HG02678 (cell line): Measurements from ENCODE around the gene EFNA2.

ENCODE experiments used
- ATAC-seq: cut with Tn5 transposase; IDR thresholded peaks from one replicate; pipeline ENCODE4 v1.9.1; 2021; ENCODE audit warnings: mild to moderate bottlenecking, moderate library complexity; ENCODE audit not compliant: unreplicated experiment

Gene EFNA2

GRCh38 chr19:1271528-1272422, 13.9 kb upstream of the EFNA2 start:
- no peak for ATAC-seq

GRCh38 chr19:1272423-1273262, 13.0 kb upstream of the EFNA2 start:
- ATAC-seq, result no peak

- no peak for ATAC-seq
Observed at GRCh38 chr19:1273263-1274041, 12.2 kb upstream of the EFNA2 start.

GRCh38 chr19:1274081-1274851, 11.4 kb upstream of the EFNA2 start:
- ATAC-seq, result no peak

GRCh38 chr19:1274852-1275259, 10.8 kb upstream of the EFNA2 start:
- ATAC-seq, result no peak

- ATAC-seq, result peak; percentile 78
Observed at GRCh38 chr19:1275260-1275975, 10.3 kb upstream of the EFNA2 start, which contains the start of gene FAM174C. FAM174C (plus strand) TSS chr19:1275530; CDS start chr19:1275550, 20 bp downstream.

GRCh38 chr19:1275976-1276627, 9.6 kb upstream of the EFNA2 start:
- no peak for ATAC-seq

- no peak for ATAC-seq
Observed at GRCh38 chr19:1276628-1277022, 9.0 kb upstream of the EFNA2 start.

- no peak for ATAC-seq
Observed at GRCh38 chr19:1277061-1277460, 8.6 kb upstream of the EFNA2 start.

GRCh38 chr19:1278074-1278473, 7.6 kb upstream of the EFNA2 start:
- no peak for ATAC-seq

- no peak for ATAC-seq
Observed at GRCh38 chr19:1278713-1279660, 6.7 kb upstream of the EFNA2 start.

GRCh38 chr19:1279782-1280341, 5.8 kb upstream of the EFNA2 start:
- ATAC-seq, result no peak

GRCh38 chr19:1280636-1281568, 4.8 kb upstream of the EFNA2 start:
- ATAC-seq, result no peak

- no peak for ATAC-seq
Observed at GRCh38 chr19:1281569-1282287, 3.9 kb upstream of the EFNA2 start.

GRCh38 chr19:1282588-1283206, 3.0 kb upstream of the EFNA2 start:
- ATAC-seq, result no peak
